Measurements from ENCODE around the gene LANCL3. TPM values are rescaled to one million over a fixed set of nuclear protein-coding genes. Genes with fewer than 3 reads are reported as not detected.
A peak's percentile ranks its signal among the peaks of the same experiment; 100 is the strongest.
"Not testable (repeated sequence)": the region's sequence is repeated elsewhere in the genome, so short reads cannot be mapped to it uniquely, and the experiment has no call there.

Gene LANCL3
- total RNA-seq, 1 donor = 0.18 TPM

GRCh38 chrX:37578045-37578444, 6.6 kb downstream of the LANCL3 start:
- H3K4me3 ChIP-seq (ENCODE audit: low read depth, low read length) = no peak overlapping the region
- peak; percentile 1 for DNase-seq (ENCODE audit: low read depth)
- TF ChIP-seq, protein P1, sequence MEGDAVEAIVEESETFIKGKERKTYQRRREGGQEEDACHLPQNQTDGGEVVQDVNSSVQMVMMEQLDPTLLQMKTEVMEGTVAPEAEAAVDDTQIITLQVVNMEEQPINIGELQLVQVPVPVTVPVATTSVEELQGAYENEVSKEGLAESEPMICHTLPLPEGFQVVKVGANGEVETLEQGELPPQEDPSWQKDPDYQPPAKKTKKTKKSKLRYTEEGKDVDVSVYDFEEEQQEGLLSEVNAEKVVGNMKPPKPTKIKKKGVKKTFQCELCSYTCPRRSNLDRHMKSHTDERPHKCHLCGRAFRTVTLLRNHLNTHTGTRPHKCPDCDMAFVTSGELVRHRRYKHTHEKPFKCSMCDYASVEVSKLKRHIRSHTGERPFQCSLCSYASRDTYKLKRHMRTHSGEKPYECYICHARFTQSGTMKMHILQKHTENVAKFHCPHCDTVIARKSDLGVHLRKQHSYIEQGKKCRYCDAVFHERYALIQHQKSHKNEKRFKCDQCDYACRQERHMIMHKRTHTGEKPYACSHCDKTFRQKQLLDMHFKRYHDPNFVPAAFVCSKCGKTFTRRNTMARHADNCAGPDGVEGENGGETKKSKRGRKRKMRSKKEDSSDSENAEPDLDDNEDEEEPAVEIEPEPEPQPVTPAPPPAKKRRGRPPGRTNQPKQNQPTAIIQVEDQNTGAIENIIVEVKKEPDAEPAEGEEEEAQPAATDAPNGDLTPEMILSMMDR (IDR thresholded peaks at IDR 0.05; ENCODE audit: insufficient read depth, low read length) = no peak

DNA sequence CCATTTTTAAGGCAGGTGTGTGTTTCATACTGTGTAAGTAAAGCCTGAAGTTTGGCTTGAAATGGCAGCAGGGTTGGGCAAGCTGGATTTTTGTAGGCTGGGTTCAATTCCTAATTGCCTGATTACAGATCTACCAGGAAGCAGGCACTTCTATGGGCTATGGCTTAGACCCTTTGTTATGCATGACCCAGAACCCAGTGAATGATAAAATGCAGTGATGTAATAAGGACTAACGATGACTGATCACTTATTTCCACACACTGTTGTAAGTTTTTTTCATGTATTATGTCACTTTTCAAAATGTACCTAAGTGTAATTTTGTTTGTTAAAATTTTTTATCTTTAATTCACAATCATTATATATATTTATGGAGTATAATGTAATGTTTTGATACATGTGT, 8.6 kb downstream of the LANCL3 start:
- TF ChIP-seq, protein P1 (IDR thresholded peaks at IDR 0.05; ENCODE audit: insufficient read depth, low read length) = no peak
- DNase-seq (ENCODE audit: low read depth) = no peak
- no peak overlapping the region for H3K4me3 ChIP-seq (ENCODE audit: low read depth, low read length)

DNA sequence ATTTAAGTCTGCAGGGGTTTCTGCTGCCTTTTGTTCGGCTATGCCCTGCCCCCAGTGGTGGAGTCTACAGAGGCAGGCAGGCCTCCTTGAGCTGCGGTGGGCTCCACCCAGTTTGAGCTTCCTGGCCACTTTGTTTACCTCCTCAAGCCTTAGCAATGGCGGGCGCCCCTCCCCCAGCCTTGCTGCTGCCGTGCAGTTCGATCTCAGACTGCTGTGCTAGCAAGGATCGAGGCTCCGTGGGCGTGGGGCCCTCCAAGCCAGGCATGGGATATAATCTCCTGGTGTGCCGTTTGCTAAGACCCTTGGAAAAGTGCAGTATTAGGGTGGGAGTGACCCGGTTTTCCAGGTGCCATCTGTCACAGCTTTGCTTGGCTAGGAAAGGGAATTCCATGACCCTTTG, 15.9 kb downstream of the LANCL3 start:
- not testable (repeated sequence) for DNase-seq (ENCODE audit: low read depth); H3K4me3 ChIP-seq (ENCODE audit: low read depth, low read length)

- no peak for DNase-seq (ENCODE audit: low read depth)
- TF ChIP-seq, protein P1 (IDR thresholded peaks at IDR 0.05; ENCODE audit: insufficient read depth, low read length) = no peak
- H3K4me3 ChIP-seq (ENCODE audit: low read depth, low read length) = no peak overlapping the region
Measured at GRCh38 chrX:37590047-37590446, 18.6 kb downstream of the LANCL3 start.

DNA sequence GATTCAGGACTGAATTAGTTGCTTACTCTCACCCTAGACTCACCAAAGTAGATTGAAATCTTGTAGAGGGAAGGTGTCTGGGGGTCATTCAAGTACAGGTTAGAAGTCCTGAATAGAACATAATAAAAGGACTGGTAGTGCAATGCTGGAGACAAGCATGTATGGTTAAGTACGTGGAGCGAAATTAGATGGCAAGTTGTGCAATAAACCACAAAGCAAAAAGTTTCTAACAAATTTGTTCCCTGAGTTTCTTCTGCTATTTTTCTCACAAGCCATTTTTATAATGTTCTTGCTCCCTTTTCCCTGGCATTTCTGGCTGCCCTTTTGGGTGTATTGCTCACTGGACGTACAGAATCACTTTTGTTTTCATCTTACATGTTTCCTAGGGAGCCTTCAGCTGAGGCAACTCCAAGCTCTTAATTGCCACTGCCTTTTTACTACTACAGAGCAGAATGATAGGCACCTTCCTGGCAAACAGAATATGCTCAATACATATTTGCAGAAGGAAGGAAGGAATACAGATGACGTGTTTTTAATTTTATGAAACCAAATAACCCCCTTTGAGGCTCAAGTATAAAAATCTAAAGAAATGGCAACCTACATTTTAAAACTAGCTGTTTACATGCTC, 23.4 kb downstream of the LANCL3 start:
- H3K4me3 ChIP-seq (ENCODE audit: low read depth, low read length) = no peak overlapping the region
- no peak for DNase-seq (ENCODE audit: low read depth)
- TF ChIP-seq, protein P1 (IDR thresholded peaks at IDR 0.05; ENCODE audit: insufficient read depth, low read length) = no peak

DNA sequence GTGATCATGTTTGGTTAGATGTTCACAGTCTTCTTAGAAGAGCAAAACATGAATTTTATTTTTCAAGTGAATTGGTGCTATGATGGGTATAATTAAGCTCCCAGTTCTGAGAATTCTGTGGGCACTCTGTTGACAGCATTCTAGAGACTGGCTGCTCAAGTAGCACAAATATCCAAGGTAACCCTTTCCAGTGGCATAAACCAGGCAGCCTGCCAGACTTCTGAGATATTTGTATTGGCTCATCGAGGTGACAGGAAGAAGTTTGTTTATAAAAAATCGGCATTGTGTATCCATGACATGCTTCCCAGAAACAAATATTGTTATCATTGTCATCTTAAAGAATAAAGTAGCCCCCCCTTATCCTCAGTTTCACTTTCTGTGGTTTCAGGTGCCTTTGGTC, 28.3 kb downstream of the LANCL3 start:
- no peak for DNase-seq (ENCODE audit: low read depth)
- TF ChIP-seq, protein P1 (IDR thresholded peaks at IDR 0.05; ENCODE audit: insufficient read depth, low read length) = no peak
- H3K4me3 ChIP-seq (ENCODE audit: low read depth, low read length) = no peak overlapping the region

DNA sequence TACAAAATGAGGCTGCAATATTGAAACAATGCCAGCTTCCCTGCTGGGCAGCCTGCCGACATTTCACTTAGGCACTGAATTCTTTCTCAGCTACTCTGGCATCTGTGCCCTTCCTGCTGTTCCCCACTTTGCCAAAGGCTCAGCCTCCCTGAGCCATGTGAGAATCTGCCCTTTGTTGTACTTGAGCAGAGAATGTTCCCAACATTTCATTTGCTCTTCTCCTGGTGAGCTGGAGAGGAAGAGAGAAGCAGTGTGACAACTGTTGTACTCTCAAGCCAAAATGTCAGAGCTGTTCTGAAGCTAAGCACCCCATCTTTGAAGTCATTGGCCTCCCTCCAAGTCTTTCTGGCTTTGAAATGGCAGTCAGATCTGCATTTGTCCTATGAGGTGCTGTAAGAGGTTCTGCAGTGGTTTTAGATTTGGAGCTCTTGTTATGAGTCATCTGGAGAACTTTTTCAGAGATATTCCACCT, 32.5 kb downstream of the LANCL3 start:
- TF ChIP-seq, protein P1 (IDR thresholded peaks at IDR 0.05; ENCODE audit: insufficient read depth, low read length) = no peak
- no peak overlapping the region for H3K4me3 ChIP-seq (ENCODE audit: low read depth, low read length)
- DNase-seq (ENCODE audit: low read depth) = no peak

All from fibroblast of the aortic adventitia (primary cell).